ENCODE data around the gene ITGB5. TPM values are rescaled to one million over a fixed set of nuclear protein-coding genes. Genes with fewer than 3 reads are reported as not detected.

The ITGB5 gene
- total RNA-seq, 1 donor from 2014 or later, result 141 TPM

- H3K36me3 ChIP-seq (ENCODE audit: control insufficient read depth, insufficient read depth, low read length), result no peaks in the 10 kb centered on the region
- TF ChIP-seq CTCF (IDR thresholded peaks at IDR 0.05; ENCODE audit: insufficient read depth, low read length, severe bottlenecking), result no peak
- DNase-seq (ENCODE audit: low read depth), result peak; percentile 55
- H3K4me3 ChIP-seq (ENCODE audit: low read depth, low read length), result no peak overlapping the region
- FAIRE-seq, result no peak
- no peaks in the 10 kb centered on the region for H3K27me3 ChIP-seq (ENCODE audit: control insufficient read depth, insufficient read depth, low read length)
Measured at GRCh38 chr3:124731760-124732159, 155.4 kb downstream of the ITGB5 start.

GRCh38 chr3:124730941-124731297 lies 156.2 kb downstream of the ITGB5 start:
- Histone ChIP-seq H3K36me3 (ENCODE audit: control insufficient read depth, insufficient read depth, low read length) (no peaks in the 10 kb centered on the region), H3K27me3 (ENCODE audit: control insufficient read depth, insufficient read depth, low read length) (no peaks in the 10 kb centered on the region), H3K4me3 (ENCODE audit: low read depth, low read length) (peak overlapping the region; percentile 99)
- no peak for FAIRE-seq
- no peak for TF ChIP-seq CTCF (IDR thresholded peaks at IDR 0.05; ENCODE audit: insufficient read depth, low read length, severe bottlenecking)
- DNase-seq (ENCODE audit: low read depth), result no peak

DNA sequence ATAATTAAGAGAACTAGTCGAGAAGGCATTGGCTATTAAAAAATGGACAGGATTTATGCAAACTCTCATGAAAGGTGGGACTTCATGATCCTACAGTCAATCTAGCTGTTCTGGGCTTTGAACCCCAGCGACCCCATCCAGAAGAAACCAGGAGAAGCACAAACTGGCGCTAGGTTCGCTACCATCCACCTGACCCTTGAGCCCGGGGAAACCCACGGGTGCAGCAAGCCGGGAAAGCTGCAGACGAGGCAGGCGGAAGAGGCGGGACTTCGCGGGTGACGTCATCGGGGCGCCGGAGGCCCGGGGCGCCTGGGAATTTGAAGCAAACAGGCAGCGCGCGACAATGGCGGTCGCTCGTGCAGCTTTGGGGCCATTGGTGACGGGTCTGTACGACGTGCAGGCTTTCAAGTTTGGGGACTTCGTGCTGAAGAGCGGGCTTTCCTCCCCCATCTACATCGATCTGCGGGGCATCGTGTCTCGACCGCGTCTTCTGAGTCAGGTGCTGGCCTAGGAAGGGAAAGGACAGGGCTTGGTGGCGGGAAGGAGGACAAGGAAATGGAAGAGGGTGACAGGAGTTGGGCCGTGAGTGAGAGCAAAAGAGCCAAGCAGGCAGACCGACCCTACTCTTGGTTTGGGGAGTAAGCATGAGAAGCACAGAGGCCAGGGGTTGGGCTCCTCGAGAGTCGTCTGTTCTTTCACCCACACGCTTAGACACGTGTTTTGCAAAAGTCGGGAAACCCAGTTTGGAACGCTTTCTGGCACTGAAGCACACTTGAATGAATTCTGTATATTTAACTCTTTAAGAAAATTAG lies 156.8 kb downstream of the ITGB5 start, which contains the start of gene UMPS:
UMPS (plus strand) TSS at position 324 of the 812 bp plus-strand sequence; CDS start at position 344, 20 bp downstream.
- Histone ChIP-seq H3K36me3 (ENCODE audit: control insufficient read depth, insufficient read depth, low read length) (no peaks in the 10 kb centered on the region), H3K27me3 (ENCODE audit: control insufficient read depth, insufficient read depth, low read length) (no peaks in the 10 kb centered on the region), H3K4me3 (ENCODE audit: low read depth, low read length) (peak within 1 kb of the TSS; percentile 99)
- peak; percentile 66 for DNase-seq (ENCODE audit: low read depth)
- FAIRE-seq, result no peak
- no peak for TF ChIP-seq CTCF (IDR thresholded peaks at IDR 0.05; ENCODE audit: insufficient read depth, low read length, severe bottlenecking)

DNA sequence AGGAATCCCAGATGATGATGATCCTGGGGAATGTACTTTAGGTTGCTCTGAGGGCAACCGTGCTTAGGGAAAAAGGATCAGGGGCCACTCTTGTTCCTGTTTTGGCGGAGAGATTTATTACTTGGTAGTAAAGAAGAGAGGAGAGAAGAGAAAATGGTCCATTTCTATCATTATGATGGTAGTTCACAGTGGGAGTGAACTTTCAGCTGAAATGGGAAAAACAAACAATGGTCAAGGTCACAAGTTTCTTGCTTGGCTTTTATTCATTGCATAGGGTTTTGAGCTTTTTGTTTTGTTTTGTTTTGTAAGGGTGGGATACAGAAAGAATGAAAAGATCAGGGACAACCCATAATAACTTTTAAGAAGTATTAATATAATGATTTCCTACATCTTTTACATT lies 164.6 kb downstream of the ITGB5 start:
- no peak for TF ChIP-seq CTCF (IDR thresholded peaks at IDR 0.05; ENCODE audit: insufficient read depth, low read length, severe bottlenecking)
- FAIRE-seq, result no peak
- no peak for DNase-seq (ENCODE audit: low read depth)
- no peaks in the 10 kb centered on the region for H3K36me3 ChIP-seq (ENCODE audit: control insufficient read depth, insufficient read depth, low read length)
- no peak overlapping the region for H3K4me3 ChIP-seq (ENCODE audit: low read depth, low read length)
- H3K27me3 ChIP-seq (ENCODE audit: control insufficient read depth, insufficient read depth, low read length), result peaks cover 2% of the 10 kb centered on the region

GRCh38 chr3:124714223-124714853 lies 172.8 kb downstream of the ITGB5 start:
- no peak for DNase-seq (ENCODE audit: low read depth)
- peaks cover 5% of the 10 kb centered on the region for H3K27me3 ChIP-seq (ENCODE audit: control insufficient read depth, insufficient read depth, low read length)
- H3K4me3 ChIP-seq (ENCODE audit: low read depth, low read length), result no peak overlapping the region
- TF ChIP-seq CTCF (IDR thresholded peaks at IDR 0.05; ENCODE audit: insufficient read depth, low read length, severe bottlenecking), result no peak
- no peak for FAIRE-seq
- no peaks in the 10 kb centered on the region for H3K36me3 ChIP-seq (ENCODE audit: control insufficient read depth, insufficient read depth, low read length)

Other genes starting within 250 kb of the ITGB5 start
- gene UMPS, start 156.9 kb downstream of the ITGB5 start, total RNA-seq, result 21.8 and 31.3 TPM in 2 replicates
- gene MUC13, start 47.4 kb upstream of the ITGB5 start, total RNA-seq, result not detected in 2 replicates
- gene HEG1, start 168.6 kb upstream of the ITGB5 start, total RNA-seq, result 2.0 and 7.1 TPM in 2 replicates

All from bronchial epithelial cell (primary cell).